ENCODE results near the gene TAF7L. TPM values are rescaled to one million over a fixed set of nuclear protein-coding genes. Genes with fewer than 3 reads are reported as not detected.
"Not testable (repeated sequence)": the region's sequence is repeated elsewhere in the genome, so short reads cannot be mapped to it uniquely, and the experiment has no call there.

TAF7L gene
- not detected for total RNA-seq (ENCODE audit: insufficient read depth, low replicate concordance)

- no peak for DNase-seq (ENCODE audit: low spot score)
Observed at GRCh38 chrX:101290957-101291603, at the start of gene TAF7L. TSS of gene TAF7L (minus strand) at chrX:101291334. CDS start at chrX:101287543, 3,791 bp downstream.

- no peak for DNase-seq (ENCODE audit: low spot score)
Observed at GRCh38 chrX:101337776-101338271, 46.7 kb upstream of the TAF7L start.

GRCh38 chrX:101334310-101334709 lies 43.2 kb upstream of the TAF7L start:
- not testable (repeated sequence) for DNase-seq (ENCODE audit: low spot score)

GRCh38 chrX:101326600-101326999 lies 35.5 kb upstream of the TAF7L start:
- not testable (repeated sequence) for DNase-seq (ENCODE audit: low spot score)

- no peak for DNase-seq (ENCODE audit: low spot score)
Observed at GRCh38 chrX:101303790-101304189, 12.7 kb upstream of the TAF7L start.

- DNase-seq (ENCODE audit: low spot score): not testable (repeated sequence)
Observed at GRCh38 chrX:101295603-101296002, 4.5 kb upstream of the TAF7L start.

GRCh38 chrX:101287402-101287801 lies 3.7 kb downstream of the TAF7L start:
- peak; percentile 25 for DNase-seq (ENCODE audit: low spot score)

- no peak for DNase-seq (ENCODE audit: low spot score)
Observed at GRCh38 chrX:101276238-101276637, 14.9 kb downstream of the TAF7L start.

GRCh38 chrX:101274198-101274597 lies 16.9 kb downstream of the TAF7L start:
- DNase-seq (ENCODE audit: low spot score): no peak

- no peak for DNase-seq (ENCODE audit: low spot score)
Observed at GRCh38 chrX:101265869-101266428, 25.2 kb downstream of the TAF7L start.

- DNase-seq (ENCODE audit: low spot score): no peak
Observed at GRCh38 chrX:101263766-101264165, 27.4 kb downstream of the TAF7L start.

GRCh38 chrX:101262590-101262989 lies 28.5 kb downstream of the TAF7L start:
- DNase-seq (ENCODE audit: low spot score): no peak

- DNase-seq (ENCODE audit: low spot score): no peak
Observed at GRCh38 chrX:101260435-101260834, 30.7 kb downstream of the TAF7L start.

GRCh38 chrX:101258259-101258581 lies 32.9 kb downstream of the TAF7L start:
- no peak for DNase-seq (ENCODE audit: low spot score)

- no peak for DNase-seq (ENCODE audit: low spot score)
Observed at GRCh38 chrX:101257448-101258258, 33.5 kb downstream of the TAF7L start.

GRCh38 chrX:101252634-101253033 lies 38.5 kb downstream of the TAF7L start:
- DNase-seq (ENCODE audit: low spot score): no peak

- no peak for DNase-seq (ENCODE audit: low spot score)
Observed at GRCh38 chrX:101241531-101241930, 49.6 kb downstream of the TAF7L start.

- DNase-seq (ENCODE audit: low spot score): no peak
Observed at GRCh38 chrX:101237041-101237440, 54.1 kb downstream of the TAF7L start.

GRCh38 chrX:101232316-101232715 lies 58.8 kb downstream of the TAF7L start:
- DNase-seq (ENCODE audit: low spot score): no peak

GRCh38 chrX:101231080-101231479 lies 60.1 kb downstream of the TAF7L start:
- DNase-seq (ENCODE audit: low spot score): no peak

GRCh38 chrX:101230636-101231035 lies 60.5 kb downstream of the TAF7L start:
- no peak for DNase-seq (ENCODE audit: low spot score)

- no peak for DNase-seq (ENCODE audit: low spot score)
Observed at GRCh38 chrX:101229170-101229569, 62.0 kb downstream of the TAF7L start.

- DNase-seq (ENCODE audit: low spot score): no peak
Observed at GRCh38 chrX:101223226-101223625, 67.9 kb downstream of the TAF7L start.

Measured in umbilical cord (tissue), 2 donors.